ENCODE results near the gene MEF2D.

The MEF2D gene

DNA sequence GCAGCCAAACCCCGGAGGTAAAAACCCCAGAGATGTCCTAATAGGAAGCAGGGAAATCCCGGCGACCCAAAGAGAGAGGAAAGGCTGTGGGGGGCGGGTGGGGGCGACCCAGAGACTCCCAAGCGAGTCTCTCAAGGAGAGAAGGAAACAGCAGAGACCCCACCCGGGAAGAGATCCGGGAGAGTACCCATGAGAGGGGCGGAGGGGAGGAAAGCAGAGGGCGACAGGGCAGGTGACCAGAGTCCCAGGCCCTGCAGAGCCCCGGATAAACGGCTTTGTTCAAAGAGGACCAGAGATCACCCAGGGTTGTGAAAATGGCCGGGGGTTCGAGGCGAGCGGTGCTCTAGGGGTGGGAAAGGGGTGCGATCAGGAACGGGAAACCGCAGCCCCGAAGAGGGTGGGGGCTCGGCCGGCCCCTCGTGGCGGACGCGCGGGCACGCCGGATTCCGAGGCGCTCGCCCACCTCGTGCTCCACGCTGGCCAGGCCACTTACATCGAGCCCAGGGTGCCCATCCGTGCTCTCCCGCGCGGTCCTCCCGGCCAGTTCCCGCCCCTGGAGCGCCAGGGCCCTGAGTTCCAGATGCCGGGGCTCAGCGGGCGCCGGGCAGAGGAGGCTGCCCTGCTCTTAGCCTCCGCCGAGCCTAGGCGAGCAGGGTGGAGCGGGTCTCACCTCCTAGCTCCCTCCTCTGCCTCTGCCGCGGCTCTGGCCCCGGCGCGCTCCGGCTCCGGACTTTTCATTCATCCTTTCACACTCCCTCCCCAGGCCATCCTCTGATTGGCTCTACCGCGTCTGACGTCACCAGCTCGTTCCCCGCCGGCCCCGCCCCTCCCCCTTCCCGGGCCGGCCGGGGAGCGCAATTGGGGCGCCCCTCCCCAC, 79.3 kb downstream of the MEF2D start:
- Histone ChIP-seq H3K27ac (no peak overlapping the region), H3K27me3 (ENCODE audit: insufficient read depth, low read depth, severe bottlenecking) (peaks cover 88% of the 10 kb centered on the region), H3K9me3 (ENCODE audit: severe bottlenecking) (no peaks in the 10 kb centered on the region), H3K4me3 (ENCODE audit: low read depth, low read length) (peak overlapping the region; percentile 36), H3K36me3 (no peaks in the 10 kb centered on the region)
- TF ChIP-seq CTCF (IDR thresholded peaks at IDR 0.05; ENCODE audit: low read depth, low read length), result no peak
- peak; percentile 94 for DNase-seq

GRCh38 chr1:156420205-156421061, 80.1 kb downstream of the MEF2D start:
- TF ChIP-seq CTCF (IDR thresholded peaks at IDR 0.05; ENCODE audit: low read depth, low read length), result no peak
- DNase-seq, result no peak
- Histone ChIP-seq H3K9me3 (ENCODE audit: severe bottlenecking) (no peaks in the 10 kb centered on the region), H3K27me3 (ENCODE audit: insufficient read depth, low read depth, severe bottlenecking) (peaks cover 85% of the 10 kb centered on the region), H3K27ac (no peak overlapping the region), H3K4me3 (ENCODE audit: low read depth, low read length) (peak overlapping the region; percentile 36), H3K36me3 (no peaks in the 10 kb centered on the region)

- Histone ChIP-seq H3K36me3 (no peaks in the 10 kb centered on the region), H3K9me3 (ENCODE audit: severe bottlenecking) (no peaks in the 10 kb centered on the region), H3K27ac (no peak overlapping the region), H3K27me3 (ENCODE audit: insufficient read depth, low read depth, severe bottlenecking) (peaks cover 78% of the 10 kb centered on the region), H3K4me3 (ENCODE audit: low read depth, low read length) (no peak overlapping the region)
- DNase-seq, result peak; percentile 63
- peak; percentile 83 for TF ChIP-seq CTCF (IDR thresholded peaks at IDR 0.05; ENCODE audit: low read depth, low read length)
Measured at GRCh38 chr1:156419854-156420204, 80.7 kb downstream of the MEF2D start.

GRCh38 chr1:156418416-156419070, 82.0 kb downstream of the MEF2D start:
- no peaks in the 10 kb centered on the region for H3K9me3 ChIP-seq (ENCODE audit: severe bottlenecking)
- no peak for TF ChIP-seq CTCF (IDR thresholded peaks at IDR 0.05; ENCODE audit: low read depth, low read length)
- no peak overlapping the region for H3K27ac ChIP-seq
- no peak overlapping the region for H3K4me3 ChIP-seq (ENCODE audit: low read depth, low read length)
- DNase-seq, result no peak
- H3K27me3 ChIP-seq (ENCODE audit: insufficient read depth, low read depth, severe bottlenecking), result peaks cover 74% of the 10 kb centered on the region
- no peaks in the 10 kb centered on the region for H3K36me3 ChIP-seq

GRCh38 chr1:156417401-156418020, 83.1 kb downstream of the MEF2D start:
- Histone ChIP-seq H3K27ac (no peak overlapping the region), H3K9me3 (ENCODE audit: severe bottlenecking) (no peaks in the 10 kb centered on the region), H3K27me3 (ENCODE audit: insufficient read depth, low read depth, severe bottlenecking) (peaks cover 64% of the 10 kb centered on the region), H3K36me3 (no peaks in the 10 kb centered on the region), H3K4me3 (ENCODE audit: low read depth, low read length) (no peak overlapping the region)
- DNase-seq, result no peak
- no peak for TF ChIP-seq CTCF (IDR thresholded peaks at IDR 0.05; ENCODE audit: low read depth, low read length)

All from WERI-Rb-1 (cell line).